Endothelial cell of umbilical vein (primary cell): Measurements from ENCODE around the gene LYRM1. TPM values are rescaled to one million over a fixed set of nuclear protein-coding genes. Genes with fewer than 3 reads are reported as not detected.

Experiments used
- BruUV-seq: library from RNA; stranded (reverse); fragments of 400-500 nt; replicated peaks from 2 replicates; lab custom pipeline; 2021; lab: Mats Ljungman, UMichigan
- CTCF ChIA-PET: fragments of 300-600, 350-600 bp; sonication (Branson Sonifier 250); formaldehyde crosslinking; loops from one replicate; lab custom pipeline; 2021; ENCODE audit warnings: antibody characterized with exemption, inconsistent platforms; lab: Charles Lee
- POLR2A ChIA-PET: fragments of 300-600, 350-600 bp; sonication (Branson Sonifier 250); formaldehyde crosslinking; loops from one replicate; lab custom pipeline; 2021; ENCODE audit warnings: antibody characterized with exemption, inconsistent platforms; lab: Charles Lee
- DNase-seq: peaks from one replicate; pipeline ENCODE4 v3.0.0-alpha.2; 2011; ENCODE audit warnings: low read depth, low spot score
- FAIRE-seq: peaks from 2 replicates; lab custom pipeline; 2011; peaks lifted over from hg19 to GRCh38; lab: Jason Lieb, UNC
- H2AFZ ChIP-seq: 2 replicates; pipeline ENCODE4 v1.6.0; 2012; ENCODE audit warnings: low read depth, low read length, control low read depth, inconsistent platforms
- H3K27ac ChIP-seq: 2 replicates; pipeline ENCODE4 v1.5.1; 2011; ENCODE audit warnings: low read depth, mild to moderate bottlenecking, control low read depth, low read length, moderate library complexity; ENCODE audit not compliant: insufficient read depth
- H3K27me3 ChIP-seq, 2 experiments: 2 replicates each; pipeline versions ENCODE4 v1.6.0 to v1.6.1; 2011; ENCODE audit warnings: low read length in 2 of 2, mixed read lengths in 1 of 2; ENCODE audit not compliant: control insufficient read depth in 2 of 2, insufficient read depth in 2 of 2
- H3K36me3 ChIP-seq, 2 experiments: 2 replicates in 1 of 2; 3 replicates in 1 of 2; pipeline ENCODE4 v1.5.1; 2011; ENCODE audit warnings: low read length in 2 of 2, mild to moderate bottlenecking in 1 of 2, moderate library complexity in 1 of 2; ENCODE audit not compliant: control insufficient read depth in 2 of 2, insufficient read depth in 2 of 2; ENCODE audit errors: extremely low read depth in 1 of 2
- H3K4me1 ChIP-seq: 3 replicates; pipeline ENCODE4 v1.5.1; 2011; ENCODE audit warnings: mild to moderate bottlenecking, low read length; ENCODE audit not compliant: control insufficient read depth, insufficient read depth; ENCODE audit errors: extremely low read depth
- H3K4me2 ChIP-seq: 2 replicates; pipeline ENCODE4 v1.6.1; 2011; ENCODE audit warnings: low read length, control low read depth, mixed read lengths; ENCODE audit not compliant: insufficient read depth
- H3K4me3 ChIP-seq, 3 experiments: fragments of 200-600 bp in 1 of 3; sonication (generic), shearing (Covaris generic) in 1 of 3; replicated peaks in 1 of 3; 2 replicates each; pipeline ENCODE4 v1.5.1; 2011 to 2016; ENCODE audit warnings: control low read depth in 3 of 3, low read length in 3 of 3, mild to moderate bottlenecking in 2 of 3, inconsistent platforms in 1 of 3, low read depth in 1 of 3, moderate library complexity in 1 of 3; ENCODE audit not compliant: insufficient read depth in 1 of 3
- H3K79me2 ChIP-seq: 2 replicates; pipeline ENCODE4 v1.6.0; 2012; ENCODE audit warnings: low read length, inconsistent platforms; ENCODE audit not compliant: control insufficient read depth, insufficient read depth
- H3K9ac ChIP-seq: replicated peaks from 2 replicates; pipeline ENCODE3; 2011; ENCODE audit warnings: low read length, control low read depth; ENCODE audit not compliant: insufficient read depth; ENCODE audit errors: extremely low read depth
- H3K9me1 ChIP-seq: replicated peaks from 3 replicates; pipeline ENCODE4 v1.6.0; 2011; ENCODE audit warnings: mild to moderate bottlenecking, low read length; ENCODE audit not compliant: control insufficient read depth, insufficient read depth; ENCODE audit errors: extremely low read depth
- H3K9me3 ChIP-seq: replicated peaks from 2 replicates; pipeline ENCODE4 v1.5.1; 2012; ENCODE audit warnings: low read length, inconsistent platforms; ENCODE audit not compliant: control insufficient read depth, insufficient read depth
- H4K20me1 ChIP-seq: replicated peaks from 2 replicates; pipeline ENCODE3; 2011; ENCODE audit warnings: mild to moderate bottlenecking, low read length; ENCODE audit not compliant: control insufficient read depth, insufficient read depth; ENCODE audit errors: extremely low read depth
- EZH2 ChIP-seq: IDR thresholded peaks from 2 replicates; pipeline ENCODE4 v1.6.1; 2012; ENCODE audit warnings: borderline replicate concordance, low read depth, mild to moderate bottlenecking, moderate library complexity, low read length, inconsistent platforms; ENCODE audit not compliant: severe bottlenecking
- GATA2 ChIP-seq: IDR thresholded peaks from 2 replicates; pipeline ENCODE4 v1.7.0; 2011; ENCODE audit warnings: low read depth, mild to moderate bottlenecking, moderate library complexity, mixed read lengths, low read length; ENCODE audit not compliant: insufficient read length, insufficient read depth
- MYC ChIP-seq: IDR thresholded peaks from one replicate; pipeline ENCODE4 v1.6.1; 2011; ENCODE audit warnings: mild to moderate bottlenecking, low read depth, low read length
- POLR2A ChIP-seq: IDR thresholded peaks from 2 replicates; pipeline ENCODE4 v1.6.1; 2012; ENCODE audit warnings: low read depth, mild to moderate bottlenecking, control low read depth, low read length
- POLR2AphosphoS5 ChIP-seq: IDR thresholded peaks from 2 replicates; pipeline ENCODE4 v1.6.1; 2012; ENCODE audit warnings: low read depth, mild to moderate bottlenecking, control low read depth, low read length, moderate library complexity; ENCODE audit not compliant: insufficient read depth
- dilution Hi-C: fragments of 300-500 bp; cut with MboI; formaldehyde crosslinking; loops from one replicate; pipeline ENCODE4 v1.15.0; 2019; ENCODE audit warnings: low sequenced_read_pairs; ENCODE audit not compliant: extremely low pct_ligation_motif_present
- intact Hi-C: fragments of 100-400 bp; cut with micrococcal nuclease; formaldehyde crosslinking; loops from one replicate; pipeline ENCODE4 v1.10.0; 2022
- polyA plus RNA-seq, 4 experiments: library from polyadenylated mRNA; depleted of rRNA in 3 of 4; stranded (reverse) in 3 of 4; unstranded in 1 of 4; fragments of >200 nt; gene quantifications; 2 replicates each; pipeline versions ENCODE4 v1.2.1 to v1.2.3, GENCODE V29; 2011 to 2012; ENCODE audit warnings: missing spikeins in 1 of 4
- total RNA-seq: library from RNA; stranded (reverse); gene quantifications from 2 replicates; pipeline ENCODE4 v1.2.3, GENCODE V29; 2021
- TF ChIP-seq, protein P1 (sequence below): IDR thresholded peaks from 2 replicates; pipeline ENCODE4 v1.6.1; 2011; ENCODE audit not compliant: insufficient read depth, insufficient read length
- TF ChIP-seq, protein P2 (sequence below), 2 donors: IDR thresholded peaks; 1 replicate in 1 of 2; 2 replicates in 1 of 2; pipeline ENCODE4 v1.5.1; 2011; ENCODE audit warnings: low read length in 2 of 2, mild to moderate bottlenecking in 2 of 2, moderate library complexity in 2 of 2, control low read depth in 1 of 2, inconsistent platforms in 1 of 2, low read depth in 1 of 2; ENCODE audit not compliant: insufficient read depth in 1 of 2; ENCODE audit errors: extremely low read depth in 1 of 2

LYRM1 gene
- total and polyA plus RNA-seq, 2 donors (not counting 3 experiments of a cell fraction or from before 2014, with no cell fraction given) = 20.4 to 28.4 TPM

DNA sequence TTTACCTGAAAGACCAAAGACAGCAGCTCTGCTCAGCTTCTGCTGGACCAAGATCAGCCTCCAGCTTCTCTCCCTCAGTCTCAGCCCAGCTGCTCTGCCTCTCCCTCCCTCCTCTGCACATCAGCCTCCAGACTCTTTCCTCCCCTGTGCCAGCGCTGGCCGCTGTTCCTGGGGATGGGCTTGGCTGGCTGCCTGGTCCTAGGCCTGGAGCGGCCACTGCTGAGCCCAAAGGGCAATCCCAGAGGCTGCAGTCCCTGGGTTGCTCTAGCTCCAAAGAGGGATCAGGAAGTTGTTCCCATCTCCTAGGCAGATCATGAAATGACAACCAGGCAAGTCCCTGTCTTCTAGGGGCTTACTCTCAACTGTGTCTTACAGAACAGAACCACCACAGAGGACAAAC is 31.7 kb upstream of the LYRM1 start:
- H3K4me3 ChIP-seq = no peak overlapping the region
- POLR2A ChIA-PET = interaction anchor here (0.6 to 0.7 kb wide), 3 partner anchors 15 to 32 kb away, joined by 3 to 4 read pairs (median 3); partner anchors contain the start of genes DCUN1D3 and LYRM1
- dilution Hi-C loops (no loop called here), intact Hi-C loops (loop anchor here (1.0 to 5.0 kb wide), 2 partner anchors 9 to 213 kb away; no protein-coding TSS in a partner anchor)
- H3K9me1 ChIP-seq = no peaks in the 10 kb centered on the region
- no peaks in the 10 kb centered on the region for H3K9me3 ChIP-seq
- FAIRE-seq = peak; percentile 73
- TF ChIP-seq MYC (no peak), GATA2 (no peak), POLR2AphosphoS5 (no peak), EZH2 (no peak), POLR2A (no peak)
- TF ChIP-seq, protein P1, sequence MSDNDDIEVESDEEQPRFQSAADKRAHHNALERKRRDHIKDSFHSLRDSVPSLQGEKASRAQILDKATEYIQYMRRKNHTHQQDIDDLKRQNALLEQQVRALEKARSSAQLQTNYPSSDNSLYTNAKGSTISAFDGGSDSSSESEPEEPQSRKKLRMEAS = no peak
- TF ChIP-seq, protein P2, sequence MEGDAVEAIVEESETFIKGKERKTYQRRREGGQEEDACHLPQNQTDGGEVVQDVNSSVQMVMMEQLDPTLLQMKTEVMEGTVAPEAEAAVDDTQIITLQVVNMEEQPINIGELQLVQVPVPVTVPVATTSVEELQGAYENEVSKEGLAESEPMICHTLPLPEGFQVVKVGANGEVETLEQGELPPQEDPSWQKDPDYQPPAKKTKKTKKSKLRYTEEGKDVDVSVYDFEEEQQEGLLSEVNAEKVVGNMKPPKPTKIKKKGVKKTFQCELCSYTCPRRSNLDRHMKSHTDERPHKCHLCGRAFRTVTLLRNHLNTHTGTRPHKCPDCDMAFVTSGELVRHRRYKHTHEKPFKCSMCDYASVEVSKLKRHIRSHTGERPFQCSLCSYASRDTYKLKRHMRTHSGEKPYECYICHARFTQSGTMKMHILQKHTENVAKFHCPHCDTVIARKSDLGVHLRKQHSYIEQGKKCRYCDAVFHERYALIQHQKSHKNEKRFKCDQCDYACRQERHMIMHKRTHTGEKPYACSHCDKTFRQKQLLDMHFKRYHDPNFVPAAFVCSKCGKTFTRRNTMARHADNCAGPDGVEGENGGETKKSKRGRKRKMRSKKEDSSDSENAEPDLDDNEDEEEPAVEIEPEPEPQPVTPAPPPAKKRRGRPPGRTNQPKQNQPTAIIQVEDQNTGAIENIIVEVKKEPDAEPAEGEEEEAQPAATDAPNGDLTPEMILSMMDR (IDR thresholded peaks at IDR 0.05; ENCODE audit: extremely low read depth in 1 of 2, insufficient read depth in 1 of 2, low read depth in 1 of 2, low read length in 2 of 2) = no peak
- peaks cover 88% of the 10 kb centered on the region for H3K79me2 ChIP-seq
- no TSS peak for BruUV-seq
- H3K27ac ChIP-seq = peak overlapping the region; percentile 8
- no peak overlapping the region for H2AFZ ChIP-seq
- CTCF ChIA-PET = interaction anchor here (0.6 to 6.4 kb wide), 7 partner anchors 15 to 131 kb away, joined by 3 to 37 read pairs (median 4); partner anchors contain the start of genes ERI2 and REXO5
- H3K4me1 ChIP-seq = peaks cover 73% of the 10 kb centered on the region
- peaks cover 5% of the 10 kb centered on the region for H4K20me1 ChIP-seq
- peak overlapping the region; percentile 19 for H3K4me2 ChIP-seq
- no peaks in the 10 kb centered on the region for H3K27me3 ChIP-seq
- no peaks in the 10 kb centered on the region for H3K36me3 ChIP-seq
- DNase-seq = peak; percentile 74
- no peak overlapping the region for H3K9ac ChIP-seq
